OCI-M2 (cell line): Measurements from ENCODE around the gene SMYD4.
"Not testable (repeated sequence)": the region's sequence is repeated elsewhere in the genome, so short reads cannot be mapped to it uniquely, and the experiment has no call there.

Experiments
- DNase-seq: peaks from one replicate; lab custom pipeline; 2025; ENCODE audit not compliant: unreplicated experiment; lab: John Stamatoyannopoulos, UW

SMYD4 gene

DNA sequence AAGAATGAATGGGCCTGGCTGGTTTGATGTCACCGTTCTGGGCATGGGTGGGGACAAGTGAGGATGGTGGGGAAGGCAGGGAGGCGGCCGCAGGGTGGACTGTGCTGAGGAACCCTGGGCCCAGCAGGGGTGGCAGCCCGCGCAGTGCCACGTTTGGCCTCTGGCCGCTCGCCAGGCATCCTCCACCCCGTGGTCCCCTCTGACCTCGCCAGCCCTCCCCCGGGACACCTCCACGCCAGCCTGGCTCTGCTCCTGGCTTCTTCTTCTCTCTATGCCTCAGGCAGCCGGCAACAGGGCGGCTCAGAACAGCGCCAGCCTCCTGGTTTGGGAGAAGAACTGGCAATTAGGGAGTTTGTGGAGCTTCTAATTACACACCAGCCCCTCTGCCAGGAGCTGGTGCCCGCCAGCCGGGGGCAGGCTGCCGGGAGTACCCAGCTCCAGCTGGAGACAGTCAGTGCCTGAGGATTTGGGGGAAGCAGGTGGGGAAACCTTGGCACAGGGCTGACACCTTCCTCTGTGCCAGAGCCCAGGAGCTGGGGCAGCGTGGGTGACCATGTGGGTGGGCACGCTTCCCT is 74.4 kb downstream of the SMYD4 start:
- DNase-seq, result no peak

- no peak for DNase-seq
Measured at GRCh38 chr17:1754430-1755112, 75.1 kb downstream of the SMYD4 start.

- no peak for DNase-seq
Measured at GRCh38 chr17:1753767-1754429, 75.8 kb downstream of the SMYD4 start.

DNA sequence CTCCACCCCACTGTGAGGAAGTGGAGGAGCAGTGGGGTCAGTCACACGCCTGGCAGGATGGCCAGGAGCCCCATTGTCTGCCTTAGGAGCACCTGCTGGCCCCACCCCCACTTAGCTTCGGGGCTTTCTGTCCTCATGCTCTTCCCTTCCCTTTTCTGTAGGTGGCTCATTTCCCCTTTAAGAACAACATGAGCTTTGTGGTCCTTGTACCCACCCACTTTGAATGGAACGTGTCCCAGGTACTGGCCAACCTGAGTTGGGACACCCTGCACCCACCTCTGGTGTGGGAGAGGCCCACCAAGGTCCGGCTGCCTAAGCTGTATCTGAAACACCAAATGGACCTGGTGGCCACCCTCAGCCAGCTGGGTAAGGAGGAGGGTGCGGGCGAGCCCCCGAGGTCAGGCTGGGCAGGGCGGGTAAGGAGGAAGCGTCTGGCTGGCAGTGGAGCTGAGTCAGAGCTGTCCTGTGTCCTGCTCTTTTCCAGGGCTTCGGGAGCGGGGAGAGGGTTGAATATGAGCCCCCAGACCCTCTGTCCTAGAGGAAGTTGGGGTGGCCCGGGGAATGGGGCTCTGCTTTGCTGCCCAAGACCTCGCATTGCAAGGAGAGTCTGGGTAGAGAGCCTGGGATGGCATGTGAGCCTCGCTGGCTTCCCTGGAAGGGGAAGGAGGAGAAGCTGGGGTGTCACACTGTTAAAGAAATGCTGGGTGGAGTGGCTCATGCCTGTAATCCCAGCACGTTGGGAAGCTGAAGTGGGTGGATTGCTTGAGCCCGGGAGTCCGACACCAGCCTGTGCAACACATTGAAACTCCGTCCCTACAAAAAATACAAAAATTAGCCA is 77.1 kb downstream of the SMYD4 start:
- no peak for DNase-seq

GRCh38 chr17:1750628-1751027 is 79.1 kb downstream of the SMYD4 start:
- no peak for DNase-seq

- DNase-seq, result no peak
Measured at GRCh38 chr17:1746975-1747543, 82.6 kb downstream of the SMYD4 start.

DNA sequence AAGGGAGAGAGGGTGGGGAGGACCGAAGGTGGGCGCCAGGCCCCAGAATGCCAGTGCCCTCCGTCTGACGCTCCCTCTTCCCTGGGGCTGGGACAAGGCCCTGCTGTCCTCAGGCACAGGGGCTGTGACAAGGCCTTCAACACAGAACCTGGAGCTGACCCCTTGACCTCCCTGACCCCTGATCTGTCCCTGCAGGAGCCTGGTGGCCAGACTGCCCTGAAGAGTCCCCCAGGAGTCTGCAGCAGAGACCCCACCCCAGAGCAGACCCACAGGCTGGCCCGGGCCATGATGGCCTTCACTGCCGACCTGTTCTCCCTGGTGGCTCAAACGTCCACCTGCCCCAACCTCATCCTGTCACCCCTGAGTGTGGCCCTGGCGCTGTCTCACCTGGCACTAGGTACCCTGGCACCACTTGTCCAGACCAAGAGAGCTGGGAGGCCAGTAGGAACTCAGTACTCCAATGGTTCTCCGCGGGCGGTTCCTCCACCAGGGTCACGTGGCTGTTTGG is 84.1 kb downstream of the SMYD4 start:
- DNase-seq, result no peak

- no peak for DNase-seq
Measured at GRCh38 chr17:1744551-1745512, 84.9 kb downstream of the SMYD4 start.

DNA sequence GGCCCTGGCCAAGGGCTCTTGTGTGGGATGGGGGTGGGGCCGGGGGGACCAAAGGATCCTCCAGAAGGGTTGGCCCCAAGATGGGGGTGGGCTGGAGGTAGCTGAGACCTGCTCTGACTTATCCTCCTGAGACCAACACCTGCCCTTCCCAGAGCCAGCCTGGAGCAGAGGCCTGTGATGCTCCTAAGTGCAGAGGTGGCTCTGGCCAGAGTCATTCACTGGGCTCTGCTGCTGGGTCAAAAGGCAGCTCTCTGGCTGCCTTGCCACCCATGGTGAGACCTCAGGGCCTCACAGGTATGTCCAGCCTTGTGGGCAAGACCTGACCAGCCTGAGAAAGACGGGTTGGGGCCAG is 86.6 kb downstream of the SMYD4 start:
- no peak for DNase-seq

DNA sequence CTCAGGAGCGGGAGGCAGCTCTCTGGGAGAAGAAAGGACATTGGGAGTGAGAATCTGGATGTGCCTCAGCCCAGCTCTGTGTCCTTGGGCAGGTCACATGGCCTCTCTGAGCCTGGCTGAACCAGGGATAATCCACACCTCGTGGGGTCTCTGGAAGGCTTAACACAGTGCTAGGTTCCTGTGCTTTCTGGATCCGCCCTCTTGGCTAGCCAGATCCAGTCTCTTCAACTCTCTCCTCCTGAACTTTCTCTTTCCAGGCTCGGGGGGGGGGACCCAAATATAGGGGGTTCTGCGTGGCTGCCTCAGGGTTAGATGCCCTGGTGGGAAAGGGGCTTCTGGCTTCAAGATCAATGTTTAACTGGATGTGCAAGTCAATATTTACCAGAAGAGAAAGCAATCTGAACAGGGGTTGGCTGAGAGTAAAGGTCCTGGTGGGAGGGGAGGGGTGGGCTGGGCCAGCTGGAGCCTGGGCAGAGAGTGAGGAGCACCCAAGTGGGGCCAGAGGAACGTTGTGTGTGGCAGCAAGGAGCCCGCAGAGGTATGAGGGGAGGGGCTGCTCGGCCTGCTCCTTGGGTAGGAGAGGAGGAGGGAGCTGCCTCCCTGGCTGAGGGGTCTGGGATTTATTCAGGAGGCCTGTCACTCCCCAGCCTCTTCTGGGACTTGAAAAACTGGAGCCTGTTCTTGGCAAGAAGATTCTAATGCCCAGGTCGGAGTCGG is 87.2 kb downstream of the SMYD4 start, which contains the start of gene SERPINF2:
Gene SERPINF2 (plus strand): TSS at position 501 of the 717 bp plus-strand sequence. CDS start 2,125 bp downstream, outside the sequence.
- DNase-seq, result no peak

GRCh38 chr17:1741899-1742298 is 87.8 kb downstream of the SMYD4 start:
- DNase-seq, result not testable (repeated sequence)

DNA sequence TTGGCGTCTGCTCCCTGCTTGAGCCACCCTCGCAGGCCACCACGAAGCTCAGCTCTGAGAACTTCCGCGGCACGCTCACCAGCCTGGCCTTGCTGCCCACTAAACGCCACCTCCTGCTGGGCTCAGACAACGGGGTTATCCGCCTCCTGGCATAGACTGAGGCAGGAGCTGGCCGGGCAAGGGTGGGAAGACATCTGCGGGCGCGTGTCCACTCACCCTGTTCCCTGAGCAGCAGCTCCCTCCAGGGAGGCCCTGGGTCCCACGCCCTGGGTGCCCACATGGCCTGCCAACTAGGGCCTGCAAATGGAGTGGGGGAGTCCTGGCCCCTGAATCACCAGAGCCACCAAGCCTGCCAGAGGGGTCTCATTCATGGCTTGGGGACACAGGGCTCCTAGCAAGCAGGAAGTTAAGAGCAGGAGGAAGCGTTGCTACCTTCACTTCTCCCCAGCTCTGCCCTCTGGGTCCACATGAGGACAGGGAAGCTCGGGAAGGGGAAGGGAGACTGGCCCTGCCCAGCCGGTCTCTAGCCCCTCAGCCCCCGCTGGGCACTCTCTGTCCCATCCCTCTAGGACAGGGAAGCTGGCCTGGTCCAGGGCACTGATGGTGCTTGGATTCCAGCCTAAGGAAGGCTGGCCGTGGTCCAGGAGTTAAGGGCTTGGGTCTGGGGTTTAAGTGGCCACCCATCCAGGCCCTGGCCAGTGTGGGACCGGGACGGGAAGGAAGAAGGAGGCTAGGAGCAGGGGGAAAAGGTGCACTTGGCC is 92.0 kb downstream of the SMYD4 start:
- DNase-seq, result no peak

- DNase-seq, result no peak
Measured at GRCh38 chr17:1736348-1737281, 93.1 kb downstream of the SMYD4 start.

DNA sequence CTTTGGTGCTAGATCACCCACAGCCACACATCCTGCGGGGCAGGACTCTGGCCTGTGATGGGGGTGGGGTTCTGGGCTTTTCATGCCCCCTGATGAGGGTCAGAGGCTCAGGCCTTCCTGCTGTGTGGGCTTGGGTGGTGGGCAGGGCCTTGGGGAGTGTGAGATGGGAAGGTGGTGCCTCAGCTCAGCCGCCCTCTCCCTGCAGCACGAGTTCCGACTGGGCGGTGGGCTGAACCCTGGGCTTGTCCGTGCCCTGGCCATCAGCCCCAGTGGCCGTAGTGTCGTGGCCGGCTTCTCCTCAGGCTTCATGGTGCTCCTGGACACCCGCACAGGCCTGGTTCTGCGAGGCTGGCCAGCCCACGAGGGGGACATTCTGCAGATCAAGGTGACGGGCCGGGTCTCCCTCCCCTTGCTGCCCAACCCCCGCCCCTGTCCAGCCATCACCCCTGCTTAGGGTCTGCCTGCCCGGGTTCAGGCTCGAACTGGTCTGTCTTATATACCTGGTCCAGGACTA is 93.8 kb downstream of the SMYD4 start:
- DNase-seq, result no peak

- no peak for DNase-seq
Measured at GRCh38 chr17:1735418-1735817, 94.3 kb downstream of the SMYD4 start.

DNA sequence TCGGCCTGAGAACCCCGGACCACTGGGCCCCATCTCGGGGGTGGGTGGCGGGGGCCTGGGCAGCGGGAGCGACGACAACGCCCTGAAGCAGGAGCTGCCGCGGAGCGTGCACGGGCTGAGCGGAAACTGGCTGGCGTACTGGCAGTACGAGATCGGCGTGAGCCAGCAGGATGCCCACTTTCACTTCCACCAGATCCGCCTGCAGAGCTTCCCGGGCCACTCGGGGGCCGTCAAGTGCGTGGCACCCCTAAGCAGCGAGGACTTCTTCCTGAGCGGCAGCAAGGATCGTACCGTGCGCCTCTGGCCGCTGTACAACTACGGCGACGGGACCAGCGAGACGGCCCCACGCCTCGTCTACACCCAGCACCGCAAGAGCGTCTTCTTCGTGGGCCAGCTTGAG is 95.9 kb downstream of the SMYD4 start:
- DNase-seq, result no peak

GRCh38 chr17:1732833-1733321 is 96.8 kb downstream of the SMYD4 start:
- no peak for DNase-seq
